IMR-90 (cell line): ENCODE data around the gene RRAGD. TPM values are rescaled to one million over a fixed set of nuclear protein-coding genes. Genes with fewer than 3 reads are reported as not detected.

ENCODE experiments used
- ATAC-seq: fragments of 200-7000 bp; cut with Tn5 transposase; 2 replicates; pipeline ENCODE4 v1.9.1; 2020; ENCODE audit warnings: low read depth, mild to moderate bottlenecking, moderate library complexity
- BruUV-seq: library from RNA; stranded (reverse); fragments of 400-500 nt; replicated peaks from 2 replicates; lab custom pipeline; 2021; lab: Mats Ljungman, UMichigan
- CTCF ChIA-PET: fragments of 300-600 bp; formaldehyde crosslinking; extraction: SDS; loops from one replicate; lab custom pipeline; 2021; ENCODE audit warnings: antibody characterized with exemption; lab: Yijun Ruan, JAX
- POLR2A ChIA-PET: fragments of 300-600 bp; sonication (Branson Sonifier 250); formaldehyde crosslinking; loops from one replicate; lab custom pipeline; 2022; ENCODE audit warnings: antibody characterized with exemption; ENCODE audit not compliant: unreplicated experiment; lab: Charles Lee
- DNase-seq: peaks from one replicate; pipeline ENCODE4 v3.0.0; 2013
- H2AFZ ChIP-seq: replicated peaks from 2 replicates; pipeline ENCODE3; 2013; ENCODE audit warnings: low read length, mild to moderate bottlenecking; ENCODE audit not compliant: poor library complexity
- H2AK5ac ChIP-seq: 2 replicates; pipeline ENCODE4 v1.6.1; 2013; ENCODE audit warnings: low read depth, low read length, inconsistent platforms
- H2AK9ac ChIP-seq: replicated peaks from 2 replicates; pipeline ENCODE3; 2013; ENCODE audit warnings: mild to moderate bottlenecking, low read depth, low read length, moderate library complexity; ENCODE audit not compliant: poor library complexity
- H2BK120ac ChIP-seq: 2 replicates; pipeline ENCODE4 v1.6.1; 2013; ENCODE audit warnings: low read depth, low read length, inconsistent platforms
- H2BK15ac ChIP-seq: 3 replicates; pipeline ENCODE4 v1.6.1; 2013; ENCODE audit warnings: low read depth, low read length, inconsistent platforms
- H2BK20ac ChIP-seq: 2 replicates; pipeline ENCODE4 v1.6.1; 2013; ENCODE audit warnings: low read depth, mild to moderate bottlenecking, inconsistent platforms, low read length, moderate library complexity
- H2BK5ac ChIP-seq: 2 replicates; pipeline ENCODE4 v1.6.1; 2013; ENCODE audit warnings: mild to moderate bottlenecking, low read depth, low read length, inconsistent platforms; ENCODE audit not compliant: poor library complexity, severe bottlenecking
- H3K14ac ChIP-seq: replicated peaks from 2 replicates; pipeline ENCODE4 v1.6.1; 2013; ENCODE audit warnings: low read depth, low read length, inconsistent platforms
- H3K18ac ChIP-seq: 2 replicates; pipeline ENCODE4 v1.6.1; 2013; ENCODE audit warnings: low read depth, low read length, control low read depth
- H3K23ac ChIP-seq: 2 replicates; pipeline ENCODE4 v1.6.1; 2013; ENCODE audit warnings: low read depth, low read length, inconsistent platforms
- H3K27ac ChIP-seq: 2 replicates; pipeline ENCODE4 v1.5.1; 2013; ENCODE audit warnings: mild to moderate bottlenecking, control low read depth, low read length; ENCODE audit not compliant: insufficient read depth
- H3K27me3 ChIP-seq: 2 replicates; pipeline ENCODE4 v1.6.1; 2013; ENCODE audit warnings: low read length; ENCODE audit not compliant: control insufficient read depth, insufficient read depth
- H3K36me3 ChIP-seq: 2 replicates; pipeline ENCODE4 v1.6.1; 2013; ENCODE audit warnings: low read length, mixed read lengths; ENCODE audit not compliant: control insufficient read depth, insufficient read depth
- H3K4ac ChIP-seq: 2 replicates; pipeline ENCODE4 v1.6.1; 2013; ENCODE audit warnings: low read depth, low read length, inconsistent platforms
- H3K4me1 ChIP-seq: 2 replicates; pipeline ENCODE4 v1.6.1; 2013; ENCODE audit warnings: low read length, mixed read lengths; ENCODE audit not compliant: control insufficient read depth, insufficient read depth
- H3K4me2 ChIP-seq: 2 replicates; pipeline ENCODE4 v1.6.1; 2013; ENCODE audit warnings: low read depth, mild to moderate bottlenecking, control low read depth, low read length, moderate library complexity
- H3K4me3 ChIP-seq: 2 replicates; pipeline ENCODE4 v1.5.1; 2013; ENCODE audit warnings: low read depth, mild to moderate bottlenecking, control low read depth, low read length, moderate library complexity; ENCODE audit not compliant: insufficient read depth
- H3K56ac ChIP-seq: 2 replicates; pipeline ENCODE4 v1.6.1; 2013; ENCODE audit warnings: low read length, inconsistent platforms; ENCODE audit not compliant: insufficient read depth; ENCODE audit errors: extremely low read depth
- H3K79me1 ChIP-seq, 2 experiments: 2 replicates each; pipeline ENCODE4 v1.6.1; 2013; ENCODE audit warnings: low read length in 2 of 2, inconsistent platforms in 1 of 2, low read depth in 1 of 2
- H3K9ac ChIP-seq: 2 replicates; pipeline ENCODE4 v1.6.1; 2013; ENCODE audit warnings: low read depth, low read length, control low read depth
- H3K9me1 ChIP-seq: 2 replicates; pipeline ENCODE4 v1.6.1; 2013; ENCODE audit warnings: low read length, inconsistent platforms; ENCODE audit not compliant: insufficient read depth
- H3K9me3 ChIP-seq: 2 replicates; pipeline ENCODE4 v1.6.1; 2013; ENCODE audit warnings: low read length; ENCODE audit not compliant: control insufficient read depth, insufficient read depth
- H4K20me1 ChIP-seq: 2 replicates; pipeline ENCODE4 v1.6.1; 2013; ENCODE audit warnings: low read length, inconsistent platforms; ENCODE audit not compliant: insufficient read depth
- H4K5ac ChIP-seq: 2 replicates; pipeline ENCODE4 v1.6.1; 2013; ENCODE audit warnings: mild to moderate bottlenecking, low read depth, low read length, control low read depth
- H4K8ac ChIP-seq, 2 experiments: 2 replicates each; pipeline ENCODE4 v1.6.1; 2013; ENCODE audit warnings: low read depth in 2 of 2, low read length in 2 of 2, control low read depth in 1 of 2, inconsistent platforms in 1 of 2
- H4K91ac ChIP-seq: 2 replicates; pipeline ENCODE4 v1.6.1; 2013; ENCODE audit warnings: low read depth, low read length, inconsistent platforms; ENCODE audit not compliant: insufficient read depth
- RFX5 ChIP-seq: IDR thresholded peaks from 2 replicates; pipeline ENCODE4 v1.8.0; 2012; ENCODE audit warnings: low read depth, mild to moderate bottlenecking, low read length, moderate library complexity
- WGBS, 2 experiments: methylation state at CpG; one replicate each; pipeline versions ENCODE4 v1.1.5 to v1.1.7; 2013; ENCODE audit warnings: missing lambda C conversion rate in 2 of 2; ENCODE audit not compliant: insufficient read length in 1 of 2; ENCODE audit errors: extremely low coverage in 2 of 2; 5-methylcytosine and 5-hydroxymethylcytosine counted together
- dilution Hi-C: fragments of 300-500 bp; cut with HindIII; formaldehyde crosslinking; loops from one replicate; pipeline ENCODE4 v1.14.3; 2018; ENCODE audit warnings: low sequenced_read_pairs; ENCODE audit not compliant: unreplicated experiment
- in situ Hi-C: fragments of 300-500 bp; cut with MboI; formaldehyde crosslinking; loops from 3 replicates; pipeline ENCODE4 v1.14.3; 2019; ENCODE audit warnings: low sequenced_read_pairs, inconsistent platforms, mixed read lengths
- intact Hi-C: fragments of 100-400 bp; cut with micrococcal nuclease; formaldehyde crosslinking; loops from 2 replicates; pipeline ENCODE4 v1.10.0; 2022
- polyA plus RNA-seq, 3 experiments: library from polyadenylated mRNA; depleted of rRNA; stranded (reverse); fragments of >200 nt; gene quantifications; 2 replicates each; pipeline ENCODE4 v1.2.3, GENCODE V29; 2012; ENCODE audit warnings: low replicate concordance in 1 of 3
- total RNA-seq: library from RNA; depleted of rRNA; stranded (reverse); fragments of >200 nt; gene quantifications from 2 replicates; pipeline ENCODE4 v1.2.3, GENCODE V29; 2012

RRAGD gene
- total and polyA plus RNA-seq, 2 of the 4 experiments (the other 2 are of a cell fraction): not detected

DNA sequence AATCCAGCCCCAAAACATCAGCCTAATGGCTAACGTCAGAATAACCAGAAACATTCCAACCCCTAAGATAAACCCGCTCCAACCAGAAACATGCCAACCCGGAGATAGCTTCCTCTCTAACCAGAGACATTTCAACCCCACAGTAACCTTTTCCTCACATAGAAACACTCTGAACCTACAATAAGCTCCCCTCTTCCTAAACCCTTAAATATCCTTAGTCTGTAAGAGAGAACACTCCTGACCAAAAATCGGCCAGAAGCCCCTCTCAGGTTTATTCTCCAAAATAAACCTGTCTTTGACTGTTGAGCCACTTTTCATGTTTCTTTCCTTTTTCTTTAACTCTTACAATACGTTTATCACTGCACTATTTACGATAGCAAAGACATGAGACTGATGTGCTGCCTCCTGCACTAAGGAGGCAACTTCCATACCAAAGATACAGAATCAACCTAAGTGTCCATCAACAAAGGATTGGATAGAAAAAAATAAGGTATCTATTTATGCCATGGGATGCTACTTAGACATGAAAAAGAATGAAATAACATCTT lies 92.0 kb downstream of the RRAGD start:
- Histone ChIP-seq H4K91ac (no peak overlapping the region), H3K4me3 (no peak overlapping the region), H4K5ac (no peak overlapping the region), H2BK15ac (no peak overlapping the region), H4K20me1 (no peaks in the 10 kb centered on the region), H3K18ac (no peak overlapping the region), H3K9ac (no peak overlapping the region), H3K4me2 (no peak overlapping the region), H2BK120ac (no peak overlapping the region), H3K79me1 (no peaks in the 10 kb centered on the region), H3K4me1 (no peaks in the 10 kb centered on the region), H4K8ac (no peak overlapping the region), H3K9me3 (no peaks in the 10 kb centered on the region), H3K56ac (no peak overlapping the region), H3K27ac (no peak overlapping the region), H3K4ac (no peak overlapping the region), H3K23ac (no peak overlapping the region), H3K9me1 (no peaks in the 10 kb centered on the region), H2AK5ac (no peak overlapping the region), H2BK5ac (no peak overlapping the region), H2AFZ (no peak overlapping the region), H3K36me3 (peaks cover 3% of the 10 kb centered on the region; the same call in 1 of the 2 replicates), H2BK20ac (no peak overlapping the region), H3K27me3 (no peaks in the 10 kb centered on the region), H2AK9ac (no peak overlapping the region), H3K14ac (no peak overlapping the region)
- intact Hi-C loops (no loop called here), in situ Hi-C loops (no loop called here), dilution Hi-C loops (no loop called here)
- ATAC-seq (no peak), DNase-seq (no peak)
- ChIA-PET CTCF (no interaction called here), POLR2A (no interaction called here)
- no peak for TF ChIP-seq RFX5
- 96% methylated on average over 3 of the region's 6 CpGs; no CpG with 5 or more reads in 1 of the 2 experiments for WGBS, 2 experiments
- no TSS peak for BruUV-seq
